IPS-NIHi7 (cell line): ENCODE results near the gene OXSR1.

Experiments used
- DNase-seq: peaks from one replicate; pipeline ENCODE4 v3.0.0; 2012; ENCODE audit warnings: mixed read lengths; ENCODE audit errors: extremely low spot score

The OXSR1 gene

DNA sequence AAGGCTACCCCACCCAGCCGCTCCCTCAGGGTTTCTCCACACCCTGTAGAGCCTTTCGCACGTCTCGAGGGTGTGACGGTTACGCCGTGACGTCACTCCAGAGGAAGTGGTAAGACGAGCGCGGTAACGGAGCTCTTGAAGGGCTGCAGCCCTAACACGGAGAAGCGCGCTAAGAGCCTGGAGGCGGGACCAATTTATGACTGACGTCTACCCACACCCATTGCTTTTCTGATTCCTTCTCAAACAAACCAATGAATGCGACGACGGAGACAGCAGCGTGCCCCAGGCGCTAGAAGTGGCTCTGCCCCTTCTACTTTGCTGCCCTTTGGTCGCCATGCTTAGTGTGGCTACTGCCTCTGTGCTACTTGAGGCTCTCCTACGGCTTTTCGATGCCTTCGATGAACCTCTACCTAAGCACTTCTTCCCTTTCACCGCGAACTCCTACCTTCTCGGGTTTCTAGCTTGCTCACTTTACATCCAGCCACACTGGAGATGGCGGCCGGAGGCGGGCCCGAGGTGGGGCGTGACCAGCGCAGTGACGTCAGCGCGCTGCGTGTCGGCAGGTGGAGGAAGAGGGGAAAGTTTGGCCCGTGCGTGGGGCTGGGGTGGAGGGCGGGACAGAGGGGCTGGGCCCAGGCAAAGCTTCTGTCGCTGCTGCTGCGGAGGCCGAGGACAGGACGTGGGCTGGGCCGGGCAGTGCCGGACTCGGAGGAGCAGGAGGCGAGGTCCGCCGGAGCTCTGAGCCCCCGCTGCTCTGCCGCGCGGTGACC is at the start of gene OXSR1:
Gene OXSR1, plus strand, starts transcription at position 586 of the 770 bp plus-strand sequence. CDS start 340 bp downstream, outside the sequence.
- peak; percentile 94 for DNase-seq

DNA sequence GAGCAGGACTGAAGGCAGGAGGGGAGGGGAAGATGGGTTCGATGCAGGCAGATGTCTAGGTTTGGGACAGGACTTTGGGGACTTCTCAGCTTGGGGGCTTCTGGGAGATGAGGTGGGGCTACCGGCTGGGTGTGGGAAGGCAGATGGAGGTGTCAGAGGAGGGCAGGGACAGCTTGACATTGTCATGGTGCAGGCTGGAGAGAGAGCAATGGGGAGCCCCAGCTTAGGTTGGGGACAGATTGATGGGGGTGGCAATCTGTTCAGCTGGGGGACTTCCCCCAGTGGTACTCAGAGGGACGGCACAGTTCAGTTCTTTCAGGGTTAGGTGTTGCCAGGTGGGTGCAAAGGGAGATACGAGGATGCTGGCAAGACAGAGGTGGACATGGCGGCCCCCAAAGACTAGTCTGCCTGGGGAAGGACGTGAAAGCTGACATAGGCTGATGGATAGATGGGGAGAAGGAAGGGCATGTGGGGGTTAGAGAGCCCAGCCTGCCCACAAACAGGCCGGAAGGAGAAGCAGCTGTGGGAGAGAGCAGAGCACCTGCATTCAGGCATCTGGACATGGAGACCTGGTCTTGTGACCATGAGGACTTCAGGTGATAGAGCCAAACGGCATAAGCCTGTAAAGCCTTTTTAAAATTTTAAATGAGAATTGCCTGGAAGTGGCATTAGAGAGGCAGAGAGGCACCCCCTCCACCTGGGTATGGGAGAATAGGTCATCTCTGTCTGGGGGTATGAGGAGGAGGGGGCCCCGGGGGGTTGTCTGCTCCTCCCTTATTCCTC is 49.5 kb upstream of the OXSR1 start:
- DNase-seq, result no peak

DNA sequence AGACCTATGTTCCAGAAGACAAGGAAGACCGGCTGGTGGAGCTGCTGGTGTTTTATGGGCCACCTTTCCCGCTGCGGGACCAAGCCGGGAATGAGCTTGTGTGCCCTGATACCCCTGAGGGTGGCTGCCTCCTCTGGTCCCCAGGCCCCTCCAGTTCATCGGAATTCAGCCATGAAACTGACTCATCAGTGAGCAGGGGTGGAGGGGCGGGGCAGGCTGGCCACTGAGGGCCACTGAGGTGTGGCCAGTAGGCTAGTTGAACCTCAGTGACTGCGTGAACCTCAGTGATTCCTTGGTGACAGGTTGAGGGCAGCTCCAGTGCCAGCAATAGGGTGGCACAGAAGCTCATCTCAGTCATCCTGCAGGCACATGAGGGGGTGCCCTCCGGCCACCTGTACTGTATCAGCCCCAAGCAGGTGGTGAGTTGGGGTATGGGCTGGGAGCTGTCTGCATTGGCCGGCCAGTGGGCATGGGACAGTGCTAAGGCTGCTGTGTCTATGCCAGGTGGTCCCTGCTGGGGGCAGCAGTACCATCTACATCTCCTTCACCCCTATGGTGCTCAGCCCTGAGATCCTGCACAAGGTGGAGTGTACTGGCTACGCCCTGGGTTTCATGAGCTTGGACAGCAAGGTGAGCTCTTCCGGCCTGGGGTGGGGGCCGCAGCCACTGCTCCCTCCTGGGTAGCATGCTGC is 48.7 kb upstream of the OXSR1 start:
- DNase-seq, result no peak

DNA sequence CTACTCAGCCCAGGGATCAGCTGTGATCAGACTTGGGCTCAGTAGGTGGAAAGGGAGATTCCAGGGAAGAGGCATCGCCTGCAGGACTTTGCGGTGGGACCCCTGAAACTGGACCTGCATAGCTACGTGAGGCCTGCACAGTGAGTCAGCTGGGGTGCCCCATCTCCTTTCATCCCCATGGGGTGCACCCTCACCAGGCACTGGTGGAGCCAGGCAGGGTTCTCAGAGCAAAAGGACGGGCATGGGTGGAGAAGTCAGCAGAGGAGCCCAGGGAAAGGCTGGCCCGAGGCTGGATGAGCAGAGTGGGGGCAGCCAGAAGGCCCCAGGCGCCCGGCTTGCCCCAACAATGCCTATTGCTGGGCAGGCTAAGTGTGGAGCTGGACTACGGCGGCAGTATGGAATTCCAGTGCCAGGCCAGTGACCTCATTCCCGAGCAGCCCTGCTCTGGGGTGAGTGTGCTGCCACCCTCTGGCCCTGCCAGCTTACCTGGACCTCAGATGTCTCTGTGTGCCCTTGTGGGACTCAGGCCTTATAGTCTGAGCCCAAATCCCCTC is 48.1 kb upstream of the OXSR1 start:
- DNase-seq, result no peak

DNA sequence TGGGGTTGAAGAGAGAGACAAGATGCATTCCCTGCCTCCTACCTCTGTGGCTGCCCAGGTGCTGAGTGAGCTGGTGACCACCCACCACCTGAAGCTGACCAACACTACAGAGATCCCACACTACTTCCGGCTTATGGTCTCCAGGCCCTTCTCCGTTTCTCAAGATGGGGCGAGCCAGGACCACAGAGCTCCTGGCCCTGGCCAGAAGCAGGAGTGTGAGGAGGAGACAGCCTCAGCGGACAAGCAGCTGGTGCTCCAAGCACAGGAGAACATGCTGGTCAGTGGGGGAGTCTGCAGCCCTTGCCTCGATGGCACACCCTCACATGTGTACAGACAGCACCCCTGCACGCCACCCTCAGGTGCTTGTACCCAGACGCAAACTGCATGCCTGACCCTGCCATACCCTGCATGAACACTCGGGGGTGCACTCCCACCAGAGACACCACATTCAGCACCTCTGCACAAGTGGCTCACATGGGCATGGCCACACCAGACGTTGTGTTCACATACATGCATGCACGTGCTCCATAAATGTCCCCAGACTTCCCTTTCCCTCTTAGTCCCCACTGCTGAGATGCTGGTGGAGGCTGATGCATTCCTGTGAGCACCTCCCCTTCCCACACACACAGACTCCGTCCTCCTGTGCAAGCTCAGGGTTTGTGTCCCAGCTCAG is 47.5 kb upstream of the OXSR1 start:
- DNase-seq, result peak; percentile 83

DNA sequence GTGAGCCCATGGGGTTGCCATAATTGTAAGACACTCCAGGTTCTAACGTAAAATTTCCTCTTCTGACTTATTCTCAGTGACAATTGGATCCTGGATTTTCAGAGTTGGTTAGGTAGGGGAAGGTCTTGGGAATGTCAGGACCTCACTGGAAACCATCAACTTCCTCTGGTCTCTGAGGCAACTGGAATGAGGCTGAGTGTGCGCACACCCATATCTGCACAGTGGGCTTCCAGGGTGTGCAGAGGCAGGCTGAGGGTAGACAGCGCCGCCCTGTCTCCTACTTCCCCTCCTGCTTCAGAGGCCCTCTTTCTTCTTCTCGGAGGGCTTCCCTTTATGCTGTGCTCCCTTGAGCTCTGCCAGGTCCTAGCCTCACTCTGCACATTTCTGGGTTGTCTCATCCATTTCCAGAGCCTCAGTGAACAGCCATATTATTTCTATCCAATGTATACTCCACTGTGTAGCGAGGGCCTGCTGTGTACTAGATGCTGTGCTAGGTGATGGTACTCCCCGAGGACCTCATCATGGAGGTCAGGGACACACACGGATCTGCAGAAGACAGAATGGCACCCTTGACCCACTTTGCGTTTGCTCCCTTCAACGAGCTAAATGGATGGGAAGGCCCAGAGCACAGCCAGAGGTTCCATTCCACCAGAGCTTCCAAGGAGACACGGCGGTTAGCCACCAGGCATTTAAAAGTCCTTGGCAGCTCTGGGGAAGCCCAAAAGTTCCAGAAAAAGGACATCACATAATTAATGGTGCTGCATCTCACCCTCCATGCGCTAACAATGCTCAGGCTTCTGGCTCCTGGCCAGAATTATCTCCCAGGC is 46.7 kb upstream of the OXSR1 start:
- no peak for DNase-seq

DNA sequence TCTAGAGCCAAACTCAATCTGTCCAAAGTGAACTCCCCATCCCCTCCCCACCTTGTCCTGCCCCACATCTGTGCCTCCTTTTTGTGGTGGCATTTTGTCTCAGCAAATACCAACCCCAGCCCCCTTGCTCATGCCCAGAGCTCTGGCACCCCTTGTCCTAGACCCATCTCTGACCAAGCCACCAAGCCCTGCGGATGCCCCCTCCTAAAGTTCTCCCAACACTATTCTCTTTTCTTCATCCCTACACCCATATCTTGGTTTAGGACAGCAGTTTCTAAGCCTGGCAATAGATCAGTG is 46.1 kb upstream of the OXSR1 start:
- no peak for DNase-seq

DNA sequence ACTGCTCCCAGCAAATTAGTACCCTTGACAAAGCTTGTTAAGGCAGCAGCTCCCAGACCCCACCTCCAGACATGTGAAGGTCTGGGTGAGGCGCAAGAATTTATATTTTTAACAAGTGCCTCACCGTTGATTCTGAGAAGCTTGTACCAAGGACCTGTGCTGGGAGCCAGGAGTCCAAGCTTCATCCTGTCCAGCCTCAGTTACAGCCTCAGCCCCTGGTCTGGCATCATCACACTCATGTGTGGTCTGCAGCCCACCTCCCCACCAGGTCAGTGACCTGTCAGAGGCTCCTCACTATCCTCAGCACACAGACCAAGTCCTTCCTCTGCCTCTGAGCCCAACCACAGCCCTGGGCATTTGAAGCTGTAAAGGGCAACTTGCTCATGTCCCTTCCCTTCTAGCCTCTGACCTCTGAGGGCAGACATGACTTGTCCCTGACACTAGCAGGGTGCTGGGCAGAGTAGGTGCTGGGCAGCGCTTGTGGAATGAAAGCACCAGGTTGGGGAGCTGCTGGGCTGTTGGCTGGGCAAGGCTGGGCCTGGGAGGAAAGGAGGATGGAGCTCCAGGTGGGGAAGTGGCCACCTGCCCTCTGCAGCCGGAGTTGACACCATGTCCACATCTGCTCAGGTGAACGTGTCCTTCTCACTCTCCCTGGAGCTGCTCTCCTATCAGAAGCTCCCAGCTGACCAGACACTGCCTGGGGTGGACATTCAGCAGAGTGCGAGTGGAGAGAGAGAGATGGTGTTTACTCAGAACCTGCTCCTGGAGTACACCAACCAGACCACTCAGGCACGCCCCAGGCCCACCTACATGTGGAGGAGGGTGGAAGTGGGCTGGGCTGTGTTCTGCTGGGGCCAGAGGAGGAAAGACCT is 45.3 kb upstream of the OXSR1 start:
- DNase-seq, result no peak

DNA sequence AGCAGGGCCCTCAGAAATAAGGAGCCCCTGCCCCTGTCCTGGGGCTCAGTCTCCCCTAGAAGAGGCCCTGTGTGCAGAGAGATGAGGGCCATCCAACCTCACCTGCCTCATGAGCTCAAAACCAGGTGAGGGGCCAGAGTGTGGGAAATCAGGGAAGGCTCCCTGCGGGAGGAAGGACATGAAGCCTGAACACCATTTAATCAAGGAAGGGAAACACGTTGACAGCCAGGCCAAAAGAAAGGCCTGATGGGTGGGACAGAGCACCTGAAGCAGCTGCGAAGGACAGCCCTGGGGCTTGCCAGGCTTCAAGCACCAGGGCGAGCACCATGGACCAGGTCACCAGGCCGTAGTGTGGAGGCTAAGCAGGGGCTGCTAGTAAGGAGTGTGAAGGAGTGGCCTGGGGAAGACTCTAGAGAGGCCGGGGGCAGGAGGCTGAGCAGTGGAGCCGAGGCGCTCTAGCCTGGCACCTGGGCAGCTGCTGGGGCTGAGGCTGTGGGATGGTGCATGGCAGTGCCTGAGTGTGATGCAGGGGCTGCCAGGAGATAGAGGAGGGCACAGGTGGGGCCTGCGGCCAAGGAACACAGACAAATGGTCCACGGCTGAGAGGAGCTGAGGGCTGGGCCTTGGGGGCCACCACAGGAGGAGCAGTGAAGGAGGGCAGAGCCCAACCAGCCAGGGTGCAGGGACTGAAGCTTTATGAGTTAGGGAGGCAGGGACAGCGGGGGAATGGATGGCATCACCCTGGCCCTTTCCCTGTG is 44.5 kb upstream of the OXSR1 start:
- DNase-seq, result no peak

DNA sequence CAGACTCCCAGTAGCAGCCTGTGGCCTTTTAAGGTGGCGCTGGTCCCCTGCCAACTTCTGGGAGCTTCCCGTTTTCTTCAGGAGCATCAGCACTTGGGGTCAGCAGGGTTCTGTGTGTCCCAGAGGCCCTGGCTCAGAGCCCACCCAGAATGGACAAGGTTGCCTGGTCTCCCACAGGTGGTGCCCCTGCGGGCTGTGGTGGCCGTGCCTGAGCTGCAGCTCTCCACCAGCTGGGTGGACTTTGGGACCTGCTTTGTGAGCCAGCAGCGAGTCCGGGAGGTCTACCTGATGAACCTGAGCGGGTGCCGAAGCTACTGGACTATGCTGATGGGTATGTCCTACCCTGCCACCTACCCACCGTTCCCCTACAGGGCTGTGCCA is 43.9 kb upstream of the OXSR1 start:
- no peak for DNase-seq

DNA sequence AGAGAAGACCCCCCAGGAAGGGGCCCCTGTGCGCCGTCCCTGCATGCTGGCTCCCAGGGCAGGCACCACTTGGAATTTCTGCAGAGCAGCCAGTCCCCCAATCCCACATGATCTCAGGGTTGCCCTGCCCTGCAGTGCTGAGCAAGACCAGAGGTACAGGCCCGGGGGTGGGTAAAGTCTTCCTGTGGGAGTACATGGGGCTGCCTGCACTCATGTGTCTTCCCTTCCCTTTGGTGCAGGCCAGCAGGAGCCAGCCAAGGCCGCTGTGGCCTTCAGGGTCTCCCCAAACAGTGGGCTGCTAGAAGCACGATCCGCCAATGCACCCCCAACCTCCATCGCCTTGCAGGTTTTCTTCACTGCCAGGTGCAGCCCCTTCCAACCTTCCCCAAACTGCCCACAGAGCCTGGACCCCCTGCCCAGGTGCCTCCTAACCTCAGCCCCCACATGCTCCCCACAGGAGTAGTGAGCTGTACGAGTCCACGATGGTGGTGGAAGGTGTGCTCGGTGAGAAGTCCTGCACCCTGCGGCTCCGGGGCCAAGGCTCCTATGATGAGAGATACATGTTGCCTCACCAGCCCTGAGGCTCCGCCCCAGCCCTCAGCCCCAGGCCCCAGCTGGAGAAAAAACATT is 43.4 kb upstream of the OXSR1 start:
- DNase-seq, result no peak

DNA sequence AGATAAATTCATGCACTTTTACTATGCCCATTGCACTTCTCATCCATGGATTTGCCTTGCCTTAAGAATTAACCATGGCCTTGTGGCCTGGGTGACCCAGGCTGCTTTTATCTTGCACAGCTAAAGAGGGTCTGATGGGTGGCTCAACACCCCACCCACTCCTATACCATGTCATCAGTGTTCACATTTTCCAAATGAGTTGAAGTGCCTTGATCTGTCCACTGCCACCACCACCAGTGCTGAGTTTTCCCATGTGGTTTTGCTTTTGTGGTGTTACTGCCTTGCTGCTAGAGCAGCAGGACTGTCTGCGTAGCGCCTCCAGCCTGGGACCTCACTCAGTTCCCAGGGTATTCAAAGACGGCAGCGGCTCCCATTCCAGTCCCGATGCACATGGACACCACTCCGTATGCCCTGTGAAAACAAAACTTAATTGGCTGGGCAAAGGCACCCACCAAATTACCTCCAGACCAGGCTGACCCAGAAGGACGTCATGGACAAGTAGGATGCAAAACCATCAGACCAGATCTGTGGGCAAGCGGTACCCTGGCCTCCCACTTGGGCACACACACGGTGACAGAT is 42.5 kb upstream of the OXSR1 start:
- DNase-seq, result no peak

DNA sequence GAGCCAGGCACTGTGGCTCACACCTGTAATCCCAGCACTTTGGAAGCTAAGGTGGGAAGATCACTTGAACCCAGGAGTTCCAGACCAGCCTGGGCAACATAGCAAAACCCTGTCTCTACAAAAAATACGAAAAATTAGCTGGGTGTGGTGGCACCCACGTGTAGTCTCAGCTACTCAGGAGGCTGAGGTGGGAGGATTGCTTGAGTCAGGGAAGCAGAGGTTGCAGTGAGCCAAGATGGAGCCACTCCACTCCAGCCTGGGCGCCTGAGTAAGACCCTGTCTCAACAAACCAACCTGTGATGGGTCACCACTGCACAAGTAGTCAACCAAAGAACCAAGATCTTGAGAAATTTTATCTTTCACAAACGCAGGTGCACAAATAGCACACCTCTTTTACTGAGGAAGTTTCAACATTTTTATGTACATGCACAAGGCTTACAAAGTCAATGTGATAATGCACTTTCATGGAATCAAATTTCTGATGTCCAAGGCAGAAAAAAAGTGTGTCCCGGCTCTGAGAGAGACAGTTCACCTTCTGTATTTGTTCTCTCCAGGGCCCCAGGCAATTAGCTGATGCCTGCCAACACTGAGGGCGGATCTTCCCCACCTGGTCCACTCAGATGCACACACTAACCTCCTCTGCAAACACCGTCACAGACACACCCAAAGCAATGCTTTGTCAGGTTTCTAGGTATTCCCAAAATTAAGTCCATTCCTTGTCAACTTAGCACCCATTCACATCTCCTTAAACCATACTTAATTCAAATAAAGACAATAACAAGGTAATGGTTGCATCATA is 40.8 kb upstream of the OXSR1 start:
- no peak for DNase-seq

DNA sequence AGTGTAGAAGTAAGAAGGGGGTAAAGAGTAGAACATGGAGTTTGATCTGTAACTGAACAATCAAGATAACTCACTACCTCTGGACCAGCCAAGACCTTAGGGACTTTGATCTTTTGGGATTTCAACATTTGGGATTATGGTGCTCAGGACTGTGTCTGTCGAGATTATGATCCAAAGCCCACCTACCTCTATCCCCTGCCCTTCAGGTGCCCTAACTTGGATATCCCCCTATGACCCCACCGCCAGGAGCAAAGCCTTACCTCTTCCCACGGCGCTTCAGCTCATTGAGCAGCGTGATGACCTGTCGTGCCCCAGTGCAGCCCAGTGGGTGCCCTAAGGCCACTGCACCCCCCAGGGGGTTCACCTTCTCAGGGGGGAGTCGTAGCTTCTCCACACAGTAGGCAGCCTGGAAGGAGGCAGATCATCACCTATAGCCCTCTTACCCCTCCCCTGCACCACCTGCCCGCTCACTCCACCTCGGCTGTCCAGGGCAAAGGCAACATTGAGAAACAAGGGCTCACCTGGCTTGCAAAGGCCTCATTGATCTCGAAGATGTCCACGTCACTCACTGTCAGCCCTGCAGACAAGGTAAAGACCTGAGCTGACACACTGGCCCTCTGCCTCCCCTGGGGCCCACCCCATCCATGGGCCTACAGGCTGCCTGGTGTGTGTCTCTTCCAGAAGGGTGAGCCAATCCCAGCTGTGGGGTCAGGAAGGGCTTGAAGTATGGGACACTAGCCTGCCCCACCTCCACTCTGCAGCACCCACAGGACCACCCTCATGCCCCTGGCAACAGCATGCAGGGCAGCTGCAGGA is 39.8 kb upstream of the OXSR1 start:
- no peak for DNase-seq

DNA sequence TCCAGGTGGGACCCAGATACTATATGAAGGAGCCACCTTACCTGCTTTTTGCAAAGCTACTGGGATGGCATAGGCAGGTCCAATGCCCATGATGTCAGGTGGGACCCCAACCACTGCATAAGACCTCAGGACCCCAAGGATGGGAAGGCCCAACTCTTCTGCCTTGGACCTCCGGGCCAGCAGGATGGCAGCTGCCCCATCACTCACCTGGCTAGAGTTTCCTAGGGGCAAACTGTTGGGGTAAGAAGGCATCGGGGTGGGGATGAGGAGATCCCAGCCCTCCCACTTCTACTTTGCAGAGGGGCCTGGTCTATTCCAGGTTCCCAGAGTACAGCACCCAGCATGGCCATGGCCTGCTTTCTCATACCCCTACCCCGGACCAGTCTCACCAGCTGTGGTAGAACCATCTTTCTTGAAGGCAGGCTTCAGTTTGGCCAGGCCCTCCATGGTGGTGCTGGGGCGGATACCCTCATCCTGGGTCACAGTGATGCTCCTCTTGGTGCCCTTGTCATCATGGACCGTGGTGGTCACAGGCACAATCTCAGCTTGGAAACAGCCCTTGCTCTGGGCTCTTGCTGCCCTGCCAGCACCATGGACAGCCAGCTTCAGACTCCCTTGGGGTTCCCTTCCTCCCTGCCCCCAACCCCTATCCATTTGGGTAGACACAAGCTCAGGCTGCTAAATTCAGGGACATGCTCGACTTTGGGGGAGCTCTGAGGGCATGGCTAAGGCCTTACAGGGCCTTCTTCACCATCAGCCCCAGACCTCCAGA is 39.0 kb upstream of the OXSR1 start:
- no peak for DNase-seq
